K562 (cell line): Measurements from ENCODE around the gene HGD. TPM values are rescaled to one million over a fixed set of nuclear protein-coding genes. Genes with fewer than 3 reads are reported as not detected.

ENCODE experiments used
- ATAC-seq: fragments of 200-7000 bp; cut with Tn5 transposase; 3 replicates; pipeline ENCODE4 v1.9.1; 2020; ENCODE audit warnings: moderate library complexity
- BruUV-seq: library from RNA; stranded (reverse); fragments of 400-500 nt; replicated peaks from 2 replicates; lab custom pipeline; 2021; lab: Mats Ljungman, UMichigan
- CTCF ChIA-PET: fragments of 300-600 bp; formaldehyde crosslinking; extraction: SDS; loops from one replicate; lab custom pipeline; 2021; ENCODE audit warnings: low intra/inter-chr PET ratio; lab: Yijun Ruan, JAX
- POLR2A ChIA-PET: fragments of 300-600, 350-650 bp; sonication (Branson Sonifier 250); formaldehyde crosslinking; extraction: SDS; loops from one replicate; lab custom pipeline; 2021; ENCODE audit warnings: antibody characterized with exemption, inconsistent platforms; lab: Yijun Ruan, JAX
- DNase-seq, 4 experiments: peaks; one replicate each; pipeline versions ENCODE4 v3.0.0 to v3.0.0-alpha.2; 2011 to 2018; ENCODE audit warnings: low spot score in 3 of 4, mixed read lengths in 3 of 4; ENCODE audit errors: extremely low read depth in 1 of 4
- FAIRE-seq: peaks from 2 replicates; lab custom pipeline; 2011; peaks lifted over from hg19 to GRCh38; lab: Jason Lieb, UNC
- H2AFZ ChIP-seq: 2 replicates; pipeline ENCODE4 v1.6.0; 2011; ENCODE audit warnings: low read depth, low read length, control low read depth, inconsistent platforms
- H3K27ac ChIP-seq: fragments of 200-600 bp; 3 replicates; pipeline ENCODE4 v1.8.0; 2011; ENCODE audit warnings: low read depth, mild to moderate bottlenecking, control low read depth, inconsistent platforms, low read length, moderate library complexity, mixed read lengths; ENCODE audit errors: extremely low read depth
- H3K27me3 ChIP-seq, 2 experiments: fragments of 300-600 bp in 1 of 2; 2 replicates in 1 of 2; 3 replicates in 1 of 2; pipeline versions ENCODE4 v1.6.0 to v1.8.0; 2011; ENCODE audit warnings: inconsistent platforms in 2 of 2, low read length in 2 of 2, mild to moderate bottlenecking in 1 of 2, mixed read lengths in 1 of 2, moderate library complexity in 1 of 2; ENCODE audit not compliant: control insufficient read depth in 2 of 2, insufficient read depth in 2 of 2
- H3K36me3 ChIP-seq: fragments of 300-600 bp; 3 replicates; pipeline ENCODE4 v1.8.0; 2011; ENCODE audit warnings: mild to moderate bottlenecking, low read length, inconsistent platforms; ENCODE audit not compliant: control insufficient read depth, insufficient read depth
- H3K4me1 ChIP-seq, 2 experiments: fragments of 200-600 bp in 1 of 2; replicated peaks in 1 of 2; 2 replicates in 1 of 2; 3 replicates in 1 of 2; pipeline versions ENCODE4 v1.5.1 to v1.8.0; 2011; ENCODE audit warnings: inconsistent platforms in 2 of 2, low read length in 2 of 2, mild to moderate bottlenecking in 1 of 2, mixed read lengths in 1 of 2, moderate library complexity in 1 of 2; ENCODE audit not compliant: control insufficient read depth in 2 of 2, insufficient read depth in 2 of 2
- H3K4me2 ChIP-seq: 2 replicates; pipeline ENCODE4 v1.6.1; 2011; ENCODE audit warnings: low read length, control low read depth, inconsistent platforms, mixed read lengths; ENCODE audit not compliant: insufficient read depth
- H3K4me3 ChIP-seq: fragments of 200-600 bp; sonication (generic), shearing (Covaris generic); 2 replicates; pipeline ENCODE4 v1.5.1; 2016; ENCODE audit warnings: control low read depth, inconsistent platforms
- H3K79me2 ChIP-seq: fragments of 200-600 bp; 3 replicates; pipeline ENCODE4 v1.8.0; 2011; ENCODE audit warnings: low read length, inconsistent platforms; ENCODE audit not compliant: control insufficient read depth, insufficient read depth
- H3K9ac ChIP-seq, 2 experiments: 2 replicates each; pipeline versions ENCODE4 v1.6.0 to v1.6.1; 2011; ENCODE audit warnings: low read depth in 2 of 2, low read length in 2 of 2, control low read depth in 1 of 2, inconsistent platforms in 1 of 2, mild to moderate bottlenecking in 1 of 2, mixed read lengths in 1 of 2; ENCODE audit not compliant: insufficient read depth in 1 of 2
- H3K9me1 ChIP-seq: one replicate; pipeline ENCODE4 v1.6.0; 2011; ENCODE audit warnings: inconsistent platforms, mild to moderate bottlenecking, low read length, moderate library complexity; ENCODE audit not compliant: control insufficient read depth, insufficient read depth
- H3K9me3 ChIP-seq: replicated peaks from 2 replicates; pipeline ENCODE4 v1.5.1; 2011; ENCODE audit warnings: low read depth, low read length, inconsistent platforms; ENCODE audit not compliant: control insufficient read depth, insufficient read depth
- H4K20me1 ChIP-seq: replicated peaks from 2 replicates; pipeline ENCODE4 v1.6.1; 2011; ENCODE audit warnings: low read length, inconsistent platforms, mixed read lengths; ENCODE audit not compliant: control insufficient read depth, insufficient read depth
- ELK1 ChIP-seq: sonication (generic); formaldehyde crosslinking; IDR thresholded peaks from 2 replicates; pipeline ENCODE4 v1.8.1; 2022; ENCODE audit warnings: missing genetic modification reagents
- ESRRB ChIP-seq: fragments of 250-450 bp; sonication (Bioruptor Pico); IDR thresholded peaks from 2 replicates; pipeline ENCODE4 v1.5.0; 2020; ENCODE audit warnings: mild to moderate bottlenecking, moderate library complexity, borderline replicate concordance
- IFI16 ChIP-seq: fragments of 250-450 bp; sonication (Bioruptor Pico); IDR thresholded peaks from 2 replicates; pipeline ENCODE4 v2.1.2; 2022; ENCODE audit warnings: mild to moderate bottlenecking, inconsistent platforms
- KDM4B ChIP-seq, 2 experiments: fragments of 450-650 bp in 1 of 2; sonication (generic) in 1 of 2; IDR thresholded peaks; 2 replicates each; pipeline ENCODE4 v1.6.1; 2016 to 2017; ENCODE audit warnings: borderline replicate concordance in 2 of 2, antibody characterized with exemption in 1 of 2, low read depth in 1 of 2, mild to moderate bottlenecking in 1 of 2
- MAFG ChIP-seq: fragments of 450-650 bp; conservative IDR thresholded peaks from 2 replicates; pipeline ENCODE4 v1.6.1; 2016; ENCODE audit warnings: missing genetic modification characterization, missing compliant biosample characterization
- MLX ChIP-seq, 2 experiments: fragments of 450-650 bp in 1 of 2; sonication (generic) in 1 of 2; formaldehyde crosslinking; conservative IDR thresholded peaks; 2 replicates each; pipeline versions ENCODE4 v1.4.0 to v1.8.1; 2020 to 2022; ENCODE audit warnings: mild to moderate bottlenecking in 1 of 2, missing genetic modification reagents in 1 of 2
- MTA2 ChIP-seq: fragments of 450-650 bp; IDR thresholded peaks from 2 replicates; pipeline ENCODE4 v1.6.1; 2016; ENCODE audit warnings: low read depth
- MTA3 ChIP-seq: fragments of 450-650 bp; formaldehyde crosslinking; IDR thresholded peaks from 2 replicates; pipeline ENCODE4 v1.6.1; 2017; ENCODE audit warnings: mild to moderate bottlenecking, borderline replicate concordance
- NFE2 ChIP-seq: IDR thresholded peaks from 2 replicates; pipeline ENCODE4 v1.6.1; 2014; ENCODE audit warnings: antibody characterized with exemption, low read depth
- NONO ChIP-seq, 2 experiments: fragments of 200-400 bp in 1 of 2; fragments of 450-650 bp in 1 of 2; formaldehyde crosslinking in 1 of 2; IDR thresholded peaks; 2 replicates each; pipeline ENCODE4 v1.6.1; 2017; ENCODE audit warnings: low read depth in 2 of 2, mild to moderate bottlenecking in 2 of 2, moderate library complexity in 2 of 2, low read length in 1 of 2
- NR1H2 ChIP-seq: sonication (generic); formaldehyde crosslinking; IDR thresholded peaks from 2 replicates; pipeline ENCODE4 v1.4.0; 2020; ENCODE audit warnings: mild to moderate bottlenecking, missing genetic modification reagents
- NR2C2 ChIP-seq, 2 experiments: fragments of 200-800 bp in 1 of 2; sonication (Bioruptor generic) in 1 of 2; sonication (generic) in 1 of 2; formaldehyde crosslinking in 1 of 2; IDR thresholded peaks; 2 replicates each; pipeline versions ENCODE4 v1.6.1 to v1.8.0; 2016 to 2022; ENCODE audit warnings: mild to moderate bottlenecking in 1 of 2, missing compliant biosample characterization in 1 of 2, missing genetic modification characterization in 1 of 2, missing genetic modification reagents in 1 of 2
- PHF8 ChIP-seq: fragments of 200-600 bp; sonication (generic); IDR thresholded peaks from 2 replicates; pipeline ENCODE4 v1.6.1; 2012; ENCODE audit warnings: mixed run types, mild to moderate bottlenecking, inconsistent platforms, low read length, moderate library complexity, borderline replicate concordance
- POLR2AphosphoS5 ChIP-seq: IDR thresholded peaks from 2 replicates; pipeline ENCODE4 v1.6.1; 2011; ENCODE audit warnings: mild to moderate bottlenecking, low read depth, low read length, moderate library complexity; ENCODE audit not compliant: control insufficient read depth, insufficient read depth
- TBL1XR1 ChIP-seq, 2 experiments: IDR thresholded peaks; 2 replicates each; pipeline ENCODE4 v1.6.1; 2012; ENCODE audit warnings: improper control_type of control experiment in 2 of 2, low read length in 2 of 2, mild to moderate bottlenecking in 1 of 2
- ZNF695 ChIP-seq: fragments of 450-650 bp; formaldehyde crosslinking; IDR thresholded peaks from 2 replicates; pipeline ENCODE4 v1.4.0; 2020; ENCODE audit warnings: mild to moderate bottlenecking, moderate library complexity
- WGBS: fragments of 100-300 bp; shearing (Covaris generic); methylation state at CpG from one replicate; pipeline ENCODE4 v1.1.6; 2016; ENCODE audit warnings: low coverage, mixed read lengths; ENCODE audit not compliant: insufficient coverage; ENCODE audit errors: missing lambda C conversion rate; 5-methylcytosine and 5-hydroxymethylcytosine counted together
- in situ Hi-C: fragments of 300-500 bp; cut with MboI; formaldehyde crosslinking; loops from 4 replicates; pipeline ENCODE4 v1.15.0; 2018; ENCODE audit warnings: inconsistent platforms, mixed read lengths
- intact Hi-C: fragments of 100-400 bp; cut with micrococcal nuclease; formaldehyde crosslinking; loops from 2 replicates; pipeline ENCODE4 v1.14.2; 2022
- polyA plus RNA-seq, 8 experiments: library from polyadenylated mRNA; depleted of rRNA in 4 of 8; stranded (reverse) in 5 of 8; unstranded in 3 of 8; fragments of >200 nt; fragmentation: Nextera tagmentation in 2 of 8; fragmentation: Illumina TruSeq in 1 of 8; extraction: Ambion mirVana in 2 of 8; extraction: Trizol in 1 of 8; gene quantifications; 2 replicates each; pipeline versions ENCODE4 v1.2.1 to v1.2.3, GENCODE V29; 2011 to 2014; ENCODE audit warnings: inconsistent platforms in 1 of 8, missing spikeins in 1 of 8
- total RNA-seq, 7 experiments: library from RNA; depleted of rRNA in 6 of 7; stranded (reverse); fragments of >200 nt in 6 of 7; fragmentation: Illumina TruSeq in 2 of 7; extraction: Trizol in 2 of 7; gene quantifications; 2 replicates each; pipeline versions ENCODE4 v1.2.1 to v1.2.3, GENCODE V29; 2011 to 2021; ENCODE audit warnings: low replicate concordance in 1 of 7
- TF ChIP-seq, protein P1 (sequence below), 2 experiments: fragments of 450-650 bp; conservative IDR thresholded peaks; 2 replicates each; pipeline ENCODE4 v1.6.1; 2017; ENCODE audit warnings: mild to moderate bottlenecking in 2 of 2, moderate library complexity in 2 of 2

The HGD gene
- total and polyA plus RNA-seq, 9 of the 15 experiments (the other 6 are each of a cell fraction or from before 2014, with no cell fraction given), result 0.08 to 0.25 (median 0.17) TPM; not detected in 4

DNA sequence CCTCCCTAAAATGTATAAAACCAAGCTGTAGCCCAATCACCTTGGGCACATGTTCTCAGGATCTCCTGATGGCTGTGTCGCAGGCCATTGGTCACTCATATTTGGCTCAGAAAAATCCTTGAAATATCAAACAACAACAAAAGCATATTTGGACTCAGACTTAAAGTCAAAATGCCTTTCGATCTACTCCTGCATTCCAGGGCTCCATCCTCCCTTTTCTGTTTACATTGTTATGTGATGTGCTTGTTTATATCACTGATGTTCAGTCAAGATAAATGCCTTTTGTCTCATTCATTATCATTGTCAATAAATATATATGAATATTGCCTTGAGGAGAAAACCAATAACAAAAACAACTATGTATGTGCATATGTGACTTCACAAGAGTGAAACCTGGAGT is 31.7 kb downstream of the HGD start:
- H3K9me1 ChIP-seq, result no peaks in the 10 kb centered on the region
- no peaks in the 10 kb centered on the region for H3K9me3 ChIP-seq
- DNase-seq (no peak), FAIRE-seq (no peak), ATAC-seq (no peak)
- WGBS, result 58% methylated on average over 2 of the region's 2 CpGs
- in situ Hi-C loops (no loop called here), intact Hi-C loops (no loop called here)
- POLR2A ChIA-PET, result no interaction called here
- BruUV-seq, result no TSS peak
- CTCF ChIA-PET, result no interaction called here
- H2AFZ ChIP-seq, result no peak overlapping the region
- no peak overlapping the region for H3K27ac ChIP-seq
- H3K79me2 ChIP-seq, result no peaks in the 10 kb centered on the region
- TF ChIP-seq NR1H2 (CRISPR knock-in tag) (no peak), ELK1 (CRISPR knock-in tag) (no peak), IFI16 (CRISPR knock-in tag) (no peak), NR2C2 (CRISPR knock-in tag; IDR thresholded peaks at IDR 0.05) (no peak), NR2C2 (tag; IDR thresholded peaks at IDR 0.05) (no peak), NFE2 (no peak), PHF8 (no peak), MAFG (no peak), POLR2AphosphoS5 (no peak), KDM4B (IDR thresholded peaks at IDR 0.05; ENCODE audit: borderline replicate concordance in 2 of 2, low read depth in 1 of 2) (no peak), MTA3 (no peak), TBL1XR1 (IDR thresholded peaks at IDR 0.05; ENCODE audit: low read length in 2 of 2) (no peak), MTA2 (no peak), MLX (CRISPR knock-in tag; conservative IDR thresholded peaks at IDR 0.05) (no peak), NONO (IDR thresholded peaks at IDR 0.05; ENCODE audit: low read depth in 2 of 2, low read length in 1 of 2) (no peak), ESRRB (no peak), ZNF695 (CRISPR knock-in tag) (no peak)
- TF ChIP-seq, protein P1, sequence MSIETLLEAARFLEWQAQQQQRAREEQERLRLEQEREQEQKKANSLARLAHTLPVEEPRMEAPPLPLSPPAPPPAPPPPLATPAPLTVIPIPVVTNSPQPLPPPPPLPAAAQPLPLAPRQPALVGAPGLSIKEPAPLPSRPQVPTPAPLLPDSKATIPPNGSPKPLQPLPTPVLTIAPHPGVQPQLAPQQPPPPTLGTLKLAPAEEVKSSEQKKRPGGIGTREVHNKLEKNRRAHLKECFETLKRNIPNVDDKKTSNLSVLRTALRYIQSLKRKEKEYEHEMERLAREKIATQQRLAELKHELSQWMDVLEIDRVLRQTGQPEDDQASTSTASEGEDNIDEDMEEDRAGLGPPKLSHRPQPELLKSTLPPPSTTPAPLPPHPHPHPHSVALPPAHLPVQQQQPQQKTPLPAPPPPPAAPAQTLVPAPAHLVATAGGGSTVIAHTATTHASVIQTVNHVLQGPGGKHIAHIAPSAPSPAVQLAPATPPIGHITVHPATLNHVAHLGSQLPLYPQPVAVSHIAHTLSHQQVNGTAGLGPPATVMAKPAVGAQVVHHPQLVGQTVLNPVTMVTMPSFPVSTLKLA (conservative IDR thresholded peaks at IDR 0.05), result no peak
- H3K4me1 ChIP-seq, result peaks cover 0 to 14% of the 10 kb centered on the region in 2 experiments; a peak in 4 of 5 replicates
- H3K9ac ChIP-seq, result no peak overlapping the region
- no peaks in the 10 kb centered on the region for H3K36me3 ChIP-seq
- H3K4me2 ChIP-seq, result no peak overlapping the region
- H4K20me1 ChIP-seq, result no peaks in the 10 kb centered on the region
- H3K4me3 ChIP-seq, result no peak overlapping the region
- H3K27me3 ChIP-seq, result no peaks in the 10 kb centered on the region
